Fibroblast of villous mesenchyme (primary cell): ENCODE results near the gene TRAPPC13. TPM values are rescaled to one million over a fixed set of nuclear protein-coding genes. Genes with fewer than 3 reads are reported as not detected.

Experiments used
- DNase-seq: peaks from one replicate; pipeline ENCODE4 v3.0.0-alpha.2; 2010; ENCODE audit warnings: low read depth
- H3K4me3 ChIP-seq: 2 replicates; pipeline ENCODE4 v1.5.1; 2011; ENCODE audit warnings: low read depth, mild to moderate bottlenecking, low read length
- total RNA-seq: library from RNA; depleted of rRNA; stranded (reverse); fragments of >200 nt; gene quantifications from 2 replicates; pipeline ENCODE4 v1.2.3, GENCODE V29; 2012
- TF ChIP-seq, protein P1 (sequence below): IDR thresholded peaks from 2 replicates; pipeline ENCODE4 v1.5.1; 2012; ENCODE audit warnings: low read depth, mild to moderate bottlenecking, low read length; ENCODE audit not compliant: insufficient read depth

TRAPPC13 gene
- total RNA-seq, 1 donor, result 32.0 TPM

DNA sequence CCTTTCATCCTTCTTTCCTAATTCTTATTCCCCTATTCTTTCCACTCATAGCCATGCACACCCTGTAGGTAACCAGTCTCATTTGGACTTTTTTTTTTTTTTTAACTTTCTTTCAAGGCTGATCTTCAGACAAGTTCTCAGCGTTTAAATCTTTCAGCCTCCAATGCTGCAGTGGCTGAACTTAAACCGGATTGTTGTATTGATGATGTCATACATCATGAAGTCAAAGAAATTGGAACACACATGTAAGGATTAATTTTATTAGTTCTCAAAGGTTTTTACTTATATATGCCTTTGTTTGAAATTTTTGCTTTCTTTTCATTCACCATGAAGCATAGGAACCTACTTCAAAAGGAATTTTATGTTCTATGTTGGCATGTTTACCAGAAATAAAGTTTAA is 22.1 kb downstream of the TRAPPC13 start:
- TF ChIP-seq, protein P1, sequence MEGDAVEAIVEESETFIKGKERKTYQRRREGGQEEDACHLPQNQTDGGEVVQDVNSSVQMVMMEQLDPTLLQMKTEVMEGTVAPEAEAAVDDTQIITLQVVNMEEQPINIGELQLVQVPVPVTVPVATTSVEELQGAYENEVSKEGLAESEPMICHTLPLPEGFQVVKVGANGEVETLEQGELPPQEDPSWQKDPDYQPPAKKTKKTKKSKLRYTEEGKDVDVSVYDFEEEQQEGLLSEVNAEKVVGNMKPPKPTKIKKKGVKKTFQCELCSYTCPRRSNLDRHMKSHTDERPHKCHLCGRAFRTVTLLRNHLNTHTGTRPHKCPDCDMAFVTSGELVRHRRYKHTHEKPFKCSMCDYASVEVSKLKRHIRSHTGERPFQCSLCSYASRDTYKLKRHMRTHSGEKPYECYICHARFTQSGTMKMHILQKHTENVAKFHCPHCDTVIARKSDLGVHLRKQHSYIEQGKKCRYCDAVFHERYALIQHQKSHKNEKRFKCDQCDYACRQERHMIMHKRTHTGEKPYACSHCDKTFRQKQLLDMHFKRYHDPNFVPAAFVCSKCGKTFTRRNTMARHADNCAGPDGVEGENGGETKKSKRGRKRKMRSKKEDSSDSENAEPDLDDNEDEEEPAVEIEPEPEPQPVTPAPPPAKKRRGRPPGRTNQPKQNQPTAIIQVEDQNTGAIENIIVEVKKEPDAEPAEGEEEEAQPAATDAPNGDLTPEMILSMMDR, result no peak
- no peak overlapping the region for H3K4me3 ChIP-seq
- no peak for DNase-seq

DNA sequence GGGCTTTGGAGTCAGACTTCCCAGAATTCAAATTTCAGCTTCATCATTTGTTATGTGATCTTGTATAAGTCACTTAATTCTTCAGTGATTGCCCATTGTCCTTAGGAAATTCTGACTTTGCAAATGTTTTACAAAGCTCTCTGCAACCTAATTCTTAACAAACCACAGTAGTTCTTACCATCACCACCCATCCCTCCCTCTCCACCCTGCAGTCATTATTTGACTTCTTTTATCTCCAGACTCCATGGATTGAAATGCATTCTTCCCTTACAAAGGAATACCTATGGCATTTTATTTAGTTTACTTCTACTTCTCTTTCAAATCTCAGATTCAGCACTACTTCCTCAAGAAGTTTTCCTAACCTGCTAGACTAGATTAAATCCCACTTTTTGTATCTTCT is 23.1 kb downstream of the TRAPPC13 start:
- TF ChIP-seq, protein P1, result no peak
- no peak for DNase-seq
- H3K4me3 ChIP-seq, result no peak overlapping the region

- TF ChIP-seq, protein P1, result no peak
- H3K4me3 ChIP-seq, result no peak overlapping the region
- no peak for DNase-seq
Measured at GRCh38 chr5:65651144-65651543, 26.3 kb downstream of the TRAPPC13 start.

DNA sequence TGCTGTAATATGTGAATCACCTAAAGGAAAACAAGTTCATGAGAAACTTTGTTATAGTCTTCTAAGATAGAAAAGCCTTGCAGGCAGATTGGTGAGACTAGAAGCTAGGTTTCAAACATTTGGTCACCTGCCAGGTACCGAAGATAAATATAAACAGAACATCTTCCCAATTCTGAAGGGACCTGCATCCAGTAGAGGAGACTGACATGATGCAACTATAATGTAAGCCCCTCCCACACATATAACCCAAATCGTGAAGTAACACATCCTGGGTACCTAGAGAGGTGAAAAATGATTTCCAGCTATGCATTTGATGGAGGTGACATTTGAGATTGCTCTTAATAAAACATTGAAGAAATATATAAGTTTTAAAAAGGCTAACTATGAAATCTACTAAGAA is 29.9 kb downstream of the TRAPPC13 start:
- H3K4me3 ChIP-seq, result no peak overlapping the region
- no peak for DNase-seq
- TF ChIP-seq, protein P1, result no peak

- TF ChIP-seq, protein P1, result peak; percentile 49
Measured at GRCh38 chr5:65663804-65664521, 39.1 kb downstream of the TRAPPC13 start.

GRCh38 chr5:65668696-65669095 is 43.9 kb downstream of the TRAPPC13 start:
- no peak overlapping the region for H3K4me3 ChIP-seq
- TF ChIP-seq, protein P1, result no peak
- DNase-seq, result peak; percentile 11

More at GRCh38 chr5:65663804-65664521, 39.1 kb downstream of the TRAPPC13 start:
- DNase-seq, result peak; percentile 15
- H3K4me3 ChIP-seq, result no peak overlapping the region

- TF ChIP-seq, protein P1, result no peak
- DNase-seq, result peak; percentile 81
- H3K4me3 ChIP-seq, result no peak overlapping the region
Measured at GRCh38 chr5:65672796-65673195, 48.0 kb downstream of the TRAPPC13 start.
